GM06990 (cell line): ENCODE data around the gene FXYD2.

Experiments used
- DNase-seq: peaks from one replicate; pipeline ENCODE4 v3.0.0-alpha.2; 2011; ENCODE audit not compliant: insufficient read length; ENCODE audit errors: extremely low read depth
- H3K27me3 ChIP-seq: replicated peaks from 2 replicates; pipeline ENCODE4 v1.6.0; 2011; ENCODE audit warnings: low read length; ENCODE audit not compliant: control insufficient read depth, insufficient read depth
- H3K36me3 ChIP-seq: 2 replicates; pipeline ENCODE4 v1.5.1; 2011; ENCODE audit warnings: low read length; ENCODE audit not compliant: control insufficient read depth, insufficient read depth
- H3K4me3 ChIP-seq: replicated peaks from 2 replicates; pipeline ENCODE4 v1.5.1; 2011; ENCODE audit warnings: low read depth, mild to moderate bottlenecking, control low read depth, low read length
- TF ChIP-seq, protein P1 (sequence below): IDR thresholded peaks from 2 replicates; pipeline ENCODE4 v1.5.1; 2011; ENCODE audit warnings: low read length, control low read depth, mild to moderate bottlenecking, inconsistent platforms; ENCODE audit not compliant: insufficient read depth, poor library complexity, severe bottlenecking

The FXYD2 gene

DNA sequence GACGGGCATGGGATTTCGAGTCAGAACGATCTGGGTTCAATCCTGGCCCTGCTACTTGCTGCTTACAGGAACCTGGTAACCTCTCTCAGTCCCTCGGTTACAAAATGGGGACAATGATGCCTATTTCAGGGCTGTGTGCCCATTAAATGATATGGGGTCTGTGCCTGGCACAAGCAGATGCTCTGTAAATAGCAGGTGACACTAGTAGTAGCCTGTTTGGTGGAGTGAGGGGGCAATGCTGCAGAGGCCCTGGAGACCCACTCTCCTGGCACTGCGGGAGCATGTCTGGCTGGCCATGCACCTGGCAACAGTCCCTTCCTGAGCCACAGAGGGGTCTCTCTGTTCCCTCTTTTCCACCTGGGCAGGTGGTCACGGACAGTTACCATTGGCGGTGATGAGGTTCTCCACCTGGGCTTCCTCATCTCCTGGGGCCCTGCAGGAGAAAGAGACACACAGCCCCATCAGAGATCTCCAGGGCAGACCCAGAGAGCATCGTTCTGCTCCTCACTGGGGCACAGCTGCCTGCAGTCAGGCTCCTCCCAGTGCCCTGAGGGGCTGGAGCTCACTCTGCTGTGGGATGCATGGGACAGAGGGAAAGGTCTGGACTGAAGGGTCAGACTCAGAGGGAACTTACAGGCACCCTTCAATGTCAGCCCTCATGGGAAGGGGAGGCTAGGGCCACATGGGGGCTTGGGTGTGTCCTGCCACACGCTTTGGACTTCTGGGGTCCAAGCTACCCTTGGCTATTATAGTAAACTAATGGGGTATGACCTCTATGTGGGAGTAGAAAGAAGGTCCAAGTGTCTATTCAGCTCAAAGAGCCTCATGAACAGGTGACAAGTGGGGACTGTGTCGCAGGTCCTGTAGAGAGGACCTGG lies 15.6 kb upstream of the FXYD2 start:
- DNase-seq: no peak
- Histone ChIP-seq H3K36me3 (no peaks in the 10 kb centered on the region), H3K27me3 (peaks cover 3% of the 10 kb centered on the region), H3K4me3 (no peak overlapping the region)
- TF ChIP-seq, protein P1, sequence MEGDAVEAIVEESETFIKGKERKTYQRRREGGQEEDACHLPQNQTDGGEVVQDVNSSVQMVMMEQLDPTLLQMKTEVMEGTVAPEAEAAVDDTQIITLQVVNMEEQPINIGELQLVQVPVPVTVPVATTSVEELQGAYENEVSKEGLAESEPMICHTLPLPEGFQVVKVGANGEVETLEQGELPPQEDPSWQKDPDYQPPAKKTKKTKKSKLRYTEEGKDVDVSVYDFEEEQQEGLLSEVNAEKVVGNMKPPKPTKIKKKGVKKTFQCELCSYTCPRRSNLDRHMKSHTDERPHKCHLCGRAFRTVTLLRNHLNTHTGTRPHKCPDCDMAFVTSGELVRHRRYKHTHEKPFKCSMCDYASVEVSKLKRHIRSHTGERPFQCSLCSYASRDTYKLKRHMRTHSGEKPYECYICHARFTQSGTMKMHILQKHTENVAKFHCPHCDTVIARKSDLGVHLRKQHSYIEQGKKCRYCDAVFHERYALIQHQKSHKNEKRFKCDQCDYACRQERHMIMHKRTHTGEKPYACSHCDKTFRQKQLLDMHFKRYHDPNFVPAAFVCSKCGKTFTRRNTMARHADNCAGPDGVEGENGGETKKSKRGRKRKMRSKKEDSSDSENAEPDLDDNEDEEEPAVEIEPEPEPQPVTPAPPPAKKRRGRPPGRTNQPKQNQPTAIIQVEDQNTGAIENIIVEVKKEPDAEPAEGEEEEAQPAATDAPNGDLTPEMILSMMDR: no peak

DNA sequence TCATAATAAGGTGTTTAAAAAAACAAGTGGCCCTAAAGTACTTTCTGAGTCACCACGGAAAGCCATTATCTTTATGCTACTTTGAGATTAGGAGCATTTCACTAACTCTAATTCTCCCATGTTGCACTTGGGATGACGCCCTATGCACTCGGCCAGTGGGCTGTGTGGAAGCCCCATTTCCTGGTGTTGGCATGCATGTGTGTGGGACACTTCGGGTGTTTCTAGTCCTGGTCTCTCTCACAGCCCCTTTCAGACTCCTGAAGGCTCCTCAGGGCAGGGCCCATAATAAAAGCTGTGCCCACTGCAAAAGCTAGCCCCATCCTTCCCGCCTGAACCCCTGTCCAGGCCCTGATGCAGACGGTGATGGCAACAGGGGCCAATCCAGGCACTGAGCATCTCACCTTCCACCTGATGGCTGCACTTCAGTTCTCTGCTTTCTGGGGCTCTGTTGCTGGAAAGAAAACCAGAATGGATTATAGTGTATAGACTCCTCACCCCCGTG lies 14.9 kb upstream of the FXYD2 start:
- Histone ChIP-seq H3K4me3 (no peak overlapping the region), H3K27me3 (peaks cover 3% of the 10 kb centered on the region), H3K36me3 (no peaks in the 10 kb centered on the region)
- TF ChIP-seq, protein P1: no peak
- no peak for DNase-seq

DNA sequence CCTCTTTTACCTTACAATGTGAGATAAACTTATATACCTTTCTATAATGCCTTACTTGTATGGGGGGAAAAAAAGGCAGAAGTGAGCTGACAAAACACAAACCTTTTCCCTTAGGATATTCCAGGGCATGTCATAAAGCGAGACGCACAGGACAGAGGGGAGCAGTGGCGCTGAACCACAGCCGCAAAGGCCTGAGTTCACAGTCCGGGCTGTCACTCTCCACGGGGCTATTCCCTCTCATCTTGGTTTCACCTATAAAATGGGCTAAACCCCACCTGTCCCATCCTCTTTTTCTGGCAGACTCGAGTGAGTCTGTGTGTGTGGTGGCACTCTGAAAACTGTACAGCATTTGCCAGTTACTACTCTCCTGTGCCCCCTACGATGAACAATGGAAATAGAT lies 14.4 kb upstream of the FXYD2 start:
- Histone ChIP-seq H3K27me3 (peaks cover 3% of the 10 kb centered on the region), H3K4me3 (no peak overlapping the region), H3K36me3 (no peaks in the 10 kb centered on the region)
- TF ChIP-seq, protein P1: no peak
- DNase-seq: no peak

DNA sequence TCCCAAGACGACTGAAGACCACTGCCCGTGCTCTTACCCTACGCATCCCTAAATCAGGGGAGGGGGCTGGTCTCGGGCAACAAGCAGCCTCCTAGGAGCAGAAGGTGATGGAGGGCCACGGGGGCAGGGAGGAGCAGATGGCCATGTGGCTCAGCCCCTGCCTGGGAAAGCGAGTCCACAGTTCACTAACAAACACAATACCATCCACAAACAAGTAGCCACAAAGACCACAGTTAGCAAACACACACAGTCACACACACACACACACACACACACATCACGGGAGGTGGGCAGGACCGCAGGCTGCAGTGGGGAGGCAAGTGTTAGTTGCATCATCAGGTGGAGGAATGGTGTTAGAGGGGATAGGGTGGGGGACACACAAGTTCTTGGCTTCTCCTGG lies 13.2 kb upstream of the FXYD2 start:
- TF ChIP-seq, protein P1: no peak
- no peak overlapping the region for H3K4me3 ChIP-seq
- H3K27me3 ChIP-seq: peaks cover 3% of the 10 kb centered on the region
- H3K36me3 ChIP-seq: no peaks in the 10 kb centered on the region
- DNase-seq: no peak

DNA sequence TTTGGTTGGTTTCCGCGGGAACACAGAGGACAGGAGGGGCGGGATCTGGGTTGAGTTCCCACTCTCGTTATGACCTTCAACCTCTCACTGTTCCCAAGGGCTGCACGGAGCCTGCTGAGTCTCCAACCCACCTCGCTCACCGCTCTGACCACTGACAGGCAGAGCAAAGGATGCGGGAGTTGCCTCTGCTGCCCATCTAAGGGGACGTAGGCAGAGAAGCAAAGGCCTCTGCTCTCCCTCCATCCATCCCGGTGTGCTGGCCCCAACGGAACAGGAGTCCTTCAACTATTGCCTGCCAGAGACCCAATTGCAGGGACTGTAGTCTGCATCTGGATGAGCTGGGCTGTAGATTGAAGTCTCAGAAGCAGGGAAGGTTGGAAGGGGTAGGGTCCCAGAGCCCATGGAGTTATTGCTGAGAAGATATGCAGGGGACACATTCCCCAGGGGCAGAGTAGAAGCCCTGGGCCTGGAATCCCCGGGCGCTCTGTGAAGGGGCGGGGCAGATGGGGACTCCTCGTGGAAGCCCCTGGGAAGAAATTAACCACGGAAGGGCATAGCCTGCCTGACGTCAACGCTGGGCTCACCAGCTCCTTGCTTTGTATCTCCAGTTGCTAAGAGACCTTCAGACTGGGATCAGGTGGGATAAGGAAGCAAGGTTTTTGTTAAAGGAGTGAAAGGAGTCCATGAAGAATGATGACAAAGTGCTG lies 12.7 kb upstream of the FXYD2 start:
- peaks cover 3% of the 10 kb centered on the region for H3K27me3 ChIP-seq
- no peaks in the 10 kb centered on the region for H3K36me3 ChIP-seq
- no peak overlapping the region for H3K4me3 ChIP-seq
- TF ChIP-seq, protein P1: no peak
- no peak for DNase-seq
